CD4-positive, alpha-beta T cell treated with Interleukin-6 for 4 hours (primary cell): ENCODE data around the gene SYNGR3.
A peak's percentile ranks its signal among the peaks of the same experiment; 100 is the strongest.
"Not testable (repeated sequence)": the region's sequence is repeated elsewhere in the genome, so short reads cannot be mapped to it uniquely, and the experiment has no call there.

Experiments used
- DNase-seq: peaks from one replicate; pipeline ENCODE4 v3.0.0-alpha.2; 2020; ENCODE audit warnings: mixed read lengths

Gene SYNGR3

GRCh38 chr16:1959269-1960039 lies 30.3 kb upstream of the SYNGR3 start, which contains the start of gene NDUFB10:
Gene NDUFB10 (plus strand): TSS chr16:1959538. CDS start chr16:1959625, 87 bp downstream.
- DNase-seq: peak; percentile 93

DNA sequence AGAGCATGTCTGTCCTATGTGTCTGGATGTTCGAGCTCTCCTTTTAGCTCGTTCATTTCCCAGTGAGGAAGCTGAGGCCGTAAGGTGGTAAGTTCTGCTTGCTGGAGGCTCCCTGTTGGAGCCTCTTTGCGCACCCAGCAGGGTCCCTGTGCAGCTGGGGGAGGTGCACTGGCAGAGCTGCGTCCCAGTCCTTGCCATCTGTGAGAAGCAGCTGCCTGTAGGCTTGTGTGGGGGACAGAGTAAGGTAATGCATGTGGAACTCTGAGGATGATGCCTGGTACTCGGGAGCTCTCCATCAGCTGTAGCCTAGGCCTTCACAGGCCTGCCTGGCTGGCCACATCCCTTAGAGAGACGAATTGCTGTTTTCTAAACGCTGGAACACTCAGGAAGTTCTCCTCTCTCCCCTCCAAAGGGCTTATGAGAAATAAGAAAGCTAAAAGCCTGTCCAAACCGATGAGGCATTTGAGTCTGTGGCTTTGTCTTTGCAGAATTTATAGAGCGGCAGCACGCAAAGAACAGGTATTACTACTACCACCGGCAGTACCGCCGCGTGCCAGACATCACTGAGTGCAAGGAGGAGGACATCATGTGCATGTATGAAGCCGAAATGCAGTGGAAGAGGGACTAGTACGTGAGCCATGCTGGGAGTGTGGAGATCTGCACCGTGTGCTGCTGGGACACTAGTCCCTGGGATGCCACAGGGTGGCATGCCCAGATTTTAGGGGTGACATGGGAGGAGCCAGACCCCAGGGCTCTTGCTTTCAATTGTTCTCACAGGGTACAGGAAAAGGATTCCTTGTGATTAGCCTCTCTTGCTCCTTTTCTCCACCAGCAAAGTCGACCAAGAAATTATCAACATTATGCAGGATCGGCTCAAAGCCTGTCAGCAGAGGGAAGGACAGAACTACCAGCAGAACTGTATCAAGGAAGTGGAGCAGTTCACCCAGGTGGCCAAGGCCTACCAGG lies 28.8 kb upstream of the SYNGR3 start:
- DNase-seq: peak; percentile 38

GRCh38 chr16:1961651-1962067 lies 28.1 kb upstream of the SYNGR3 start:
- DNase-seq: no peak

DNA sequence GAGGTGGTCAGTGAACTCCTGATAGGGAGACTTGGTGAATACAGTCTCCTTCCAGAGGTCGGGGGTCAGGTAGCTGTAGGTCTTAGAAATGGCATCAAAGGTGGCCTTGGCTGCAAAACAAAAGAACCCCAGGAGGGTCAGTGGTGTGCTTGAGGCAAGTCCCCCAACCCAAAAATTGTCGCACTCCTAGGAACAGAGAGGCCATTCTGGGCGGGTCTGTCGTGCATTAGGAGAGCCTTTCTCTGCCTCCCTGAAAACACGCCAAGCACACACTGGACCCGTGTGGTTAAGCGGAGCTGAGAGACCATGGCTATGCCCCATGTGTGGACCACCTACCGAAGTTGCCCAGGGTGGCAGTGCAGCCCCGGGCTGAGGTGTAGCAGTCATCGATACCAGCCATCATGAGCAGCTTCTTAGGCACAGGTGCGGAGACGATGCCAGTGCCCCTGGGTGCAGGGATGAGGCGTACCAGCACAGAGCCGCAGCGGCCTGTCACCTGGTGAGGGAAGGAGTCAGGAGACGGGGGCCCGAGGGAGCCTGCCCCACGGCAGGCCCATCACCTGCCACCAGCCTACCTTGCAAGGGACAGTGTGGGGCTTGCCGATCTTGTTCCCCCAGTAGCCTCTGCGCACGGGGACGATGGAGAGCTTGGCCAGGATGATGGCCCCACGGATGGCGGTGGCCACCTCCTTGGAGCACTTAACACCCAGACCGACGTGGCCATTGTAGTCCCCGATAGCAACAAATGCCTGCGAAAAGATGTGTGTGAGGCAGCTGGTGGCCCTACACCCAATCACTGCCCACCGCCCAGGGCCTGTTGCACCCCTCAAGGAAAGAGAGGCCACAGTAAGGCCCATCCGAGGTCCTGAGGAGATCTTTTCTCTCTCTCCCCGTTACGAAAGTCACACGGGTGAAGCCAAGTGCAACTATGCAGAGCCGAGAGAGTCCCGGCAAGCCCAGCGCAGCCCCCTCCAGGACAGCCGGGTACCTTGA lies 27.3 kb upstream of the SYNGR3 start:
- DNase-seq: not testable (repeated sequence)

GRCh38 chr16:1963806-1964505 lies 25.8 kb upstream of the SYNGR3 start:
- peak; percentile 40 for DNase-seq

GRCh38 chr16:1964506-1965395 lies 25.0 kb upstream of the SYNGR3 start, which contains the start of gene RPS2:
Gene RPS2 (minus strand): TSS chr16:1964826. CDS start chr16:1964625, 201 bp downstream.
- DNase-seq: peak; percentile 97

- no peak for DNase-seq
Measured at GRCh38 chr16:1965396-1966001, 24.3 kb upstream of the SYNGR3 start.

DNA sequence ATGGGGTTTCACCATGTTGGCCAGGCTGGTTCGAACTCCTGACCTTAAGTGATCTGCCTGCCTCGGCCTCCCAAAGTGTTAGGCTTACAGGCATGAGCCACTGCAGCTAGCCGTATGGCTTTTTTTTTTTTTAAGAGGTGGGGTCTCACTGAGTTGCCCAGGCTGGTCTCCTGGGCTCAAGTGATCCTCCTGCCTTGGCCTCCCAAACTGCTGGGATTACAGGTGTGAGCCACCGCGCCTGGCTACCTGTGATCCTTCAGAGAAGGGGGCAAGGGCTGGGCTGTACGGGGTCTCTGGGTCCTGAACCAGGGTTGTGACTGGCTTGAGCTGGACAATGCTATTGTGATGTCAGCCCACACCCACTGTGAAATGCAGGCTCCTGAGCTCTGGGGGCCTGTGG lies 23.3 kb upstream of the SYNGR3 start, which contains the start of gene RNF151:
RNF151 (plus strand) TSS at position 397 of the 400 bp plus-strand sequence. CDS start 26 bp downstream, outside the sequence.
- DNase-seq: no peak

GRCh38 chr16:1968146-1968953 lies 21.4 kb upstream of the SYNGR3 start:
- no peak for DNase-seq

- peak; percentile 96 for DNase-seq
Measured at GRCh38 chr16:1971796-1972489, 17.8 kb upstream of the SYNGR3 start, which contains the start of gene TBL3. Gene TBL3 (plus strand): TSS chr16:1972053. CDS start chr16:1972165, 112 bp downstream.

GRCh38 chr16:1972490-1972877 lies 17.3 kb upstream of the SYNGR3 start:
- no peak for DNase-seq

- DNase-seq: no peak
Measured at GRCh38 chr16:1973461-1974156, 16.2 kb upstream of the SYNGR3 start.

GRCh38 chr16:1974157-1975070 lies 15.4 kb upstream of the SYNGR3 start:
- no peak for DNase-seq

DNA sequence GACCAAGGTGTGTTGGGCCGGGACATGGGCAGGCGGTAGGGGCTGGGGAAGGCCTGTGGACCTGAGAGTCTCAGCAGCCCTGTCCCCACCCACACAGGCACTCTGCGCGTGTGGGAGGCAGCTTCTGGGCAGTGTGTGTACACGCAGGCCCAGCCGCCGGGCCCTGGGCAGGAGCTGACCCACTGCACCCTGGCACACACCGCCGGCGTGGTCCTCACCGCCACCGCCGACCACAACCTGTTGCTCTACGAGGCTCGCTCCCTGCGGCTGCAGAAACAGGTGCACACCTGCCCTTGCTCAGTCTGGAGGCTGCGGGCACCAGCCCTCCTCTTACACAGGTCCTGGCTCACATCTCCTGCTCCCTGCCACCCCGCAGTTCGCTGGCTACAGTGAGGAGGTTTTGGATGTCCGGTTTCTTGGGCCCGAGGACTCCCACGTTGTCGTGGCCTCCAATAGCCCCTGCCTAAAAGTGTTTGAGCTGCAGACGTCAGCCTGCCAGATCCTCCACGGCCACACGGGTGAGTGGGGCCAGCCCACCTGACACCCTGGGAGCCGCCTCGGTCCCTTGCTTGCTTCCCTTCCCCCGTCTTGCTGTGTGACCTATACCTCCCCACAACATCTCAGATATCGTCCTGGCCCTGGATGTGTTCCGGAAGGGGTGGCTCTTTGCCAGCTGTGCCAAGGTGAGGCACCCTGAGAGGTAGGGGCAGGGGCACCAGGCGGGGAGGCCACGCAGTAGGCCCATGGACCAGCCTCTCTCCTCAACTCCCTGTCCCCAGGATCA lies 14.1 kb upstream of the SYNGR3 start:
- no peak for DNase-seq

- no peak for DNase-seq
Measured at GRCh38 chr16:1976216-1976520, 13.6 kb upstream of the SYNGR3 start.
